HG02798 (cell line): ENCODE results near the gene MAP9.
"Not testable (repeated sequence)": the region's sequence is repeated elsewhere in the genome, so short reads cannot be mapped to it uniquely, and the experiment has no call there.

Experiments
- ATAC-seq: cut with Tn5 transposase; IDR thresholded peaks from one replicate; pipeline ENCODE4 v1.9.1; 2021; ENCODE audit warnings: mild to moderate bottlenecking; ENCODE audit not compliant: unreplicated experiment, poor library complexity

MAP9 gene

GRCh38 chr4:155353923-155354540, 22.7 kb downstream of the MAP9 start:
- ATAC-seq, result peak; percentile 99

DNA sequence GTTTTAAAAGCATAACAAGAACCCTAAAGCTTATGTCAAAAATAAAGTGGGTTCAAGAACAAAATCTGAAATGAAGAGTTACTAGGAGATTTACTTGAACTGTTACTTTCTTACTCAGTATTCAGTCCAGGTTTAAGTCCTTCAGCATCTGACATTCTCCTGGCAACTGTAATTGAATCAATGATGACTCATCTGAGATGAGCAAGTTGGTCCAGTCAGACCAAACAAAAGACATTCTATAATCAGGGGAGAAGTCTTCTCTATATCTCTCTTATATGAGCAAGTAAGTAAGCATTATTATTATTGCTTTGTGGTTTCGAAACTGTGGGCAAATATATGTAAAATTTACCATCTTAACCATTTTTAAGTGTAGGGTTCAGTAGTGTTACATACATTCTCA, 34.6 kb downstream of the MAP9 start:
- no peak for ATAC-seq

GRCh38 chr4:155339999-155340398, 36.8 kb downstream of the MAP9 start:
- ATAC-seq, result no peak

GRCh38 chr4:155339588-155339987, 37.2 kb downstream of the MAP9 start:
- ATAC-seq, result no peak

DNA sequence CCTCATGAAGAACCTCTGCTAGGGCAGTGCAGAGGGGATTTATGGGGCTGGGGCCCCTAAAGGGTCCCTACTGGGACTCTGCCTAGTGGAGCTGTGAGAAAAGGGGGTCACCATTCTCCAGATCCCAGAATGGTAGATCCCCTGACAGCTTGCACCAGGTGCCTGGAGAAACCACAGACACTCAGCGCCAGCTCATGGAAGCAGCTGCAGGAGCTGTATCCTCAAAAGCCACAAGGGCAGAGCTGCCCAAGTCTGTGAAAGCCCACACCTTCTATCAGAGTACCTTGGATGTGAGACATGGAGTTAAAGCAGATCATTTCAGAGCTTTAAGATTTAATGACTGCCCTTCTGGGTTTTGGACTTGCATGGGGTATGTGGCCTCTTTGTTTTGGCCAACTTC, 38.6 kb downstream of the MAP9 start:
- ATAC-seq, result no peak

DNA sequence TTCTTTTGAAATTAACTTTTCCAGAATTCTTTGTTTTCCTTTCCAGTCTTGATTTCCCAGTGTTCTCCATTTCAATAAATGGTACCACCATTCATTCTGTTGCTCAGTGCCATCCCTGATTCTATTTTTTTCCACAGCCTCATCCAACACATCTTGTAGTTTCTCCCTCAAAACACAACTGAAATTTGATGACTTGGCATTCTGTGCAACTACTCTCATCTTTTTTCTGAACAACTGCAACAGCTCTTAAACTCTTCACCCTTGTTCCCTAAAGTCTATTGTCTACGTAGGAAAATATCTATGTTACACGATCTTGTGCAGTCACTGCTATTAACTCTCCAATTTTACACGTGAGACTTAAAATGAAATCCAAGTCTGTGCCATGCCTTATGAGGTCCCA, 40.5 kb downstream of the MAP9 start:
- ATAC-seq, result no peak

- no peak for ATAC-seq
Observed at GRCh38 chr4:155331478-155331877, 45.3 kb downstream of the MAP9 start.

DNA sequence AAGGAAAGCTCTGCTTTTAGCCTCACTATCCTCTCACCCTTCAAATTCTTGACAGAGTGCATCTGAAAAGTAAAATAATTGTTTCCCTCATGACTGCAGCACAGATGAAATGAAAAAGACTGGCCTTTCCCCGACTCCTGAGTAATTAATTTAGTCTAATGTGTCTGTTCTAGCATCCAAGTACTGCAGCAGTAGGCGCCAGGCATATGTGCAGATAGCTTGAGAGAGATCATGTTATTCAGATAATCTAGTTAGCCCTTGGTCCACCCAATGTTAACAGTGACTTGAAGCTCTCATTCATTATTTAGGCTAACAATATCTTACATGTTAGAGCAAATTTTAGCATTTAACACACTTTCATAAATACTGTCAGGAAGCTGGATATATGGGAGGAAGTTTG, 54.0 kb downstream of the MAP9 start:
- ATAC-seq, result no peak

GRCh38 chr4:155321006-155321405, 55.8 kb downstream of the MAP9 start:
- no peak for ATAC-seq

DNA sequence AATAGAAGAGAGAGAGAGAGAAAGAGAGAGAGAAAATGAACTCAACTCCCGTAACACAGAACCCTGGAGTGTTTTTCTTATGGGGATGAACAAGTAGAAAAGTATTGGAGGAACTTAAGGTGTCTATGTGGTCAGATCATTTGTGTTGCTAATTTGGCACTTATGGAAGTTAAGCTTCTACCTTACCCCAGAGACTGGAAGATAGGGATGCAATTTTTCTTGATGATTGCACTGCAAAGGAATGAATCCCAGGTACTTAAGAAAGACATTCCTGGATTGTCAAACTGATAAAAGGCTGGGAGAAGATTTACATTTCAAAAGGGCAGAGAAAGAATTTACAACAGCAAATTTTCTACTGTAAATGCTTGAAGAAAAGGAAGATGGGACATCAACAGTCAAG, 57.2 kb downstream of the MAP9 start:
- no peak for ATAC-seq

GRCh38 chr4:155312027-155312426, 64.7 kb downstream of the MAP9 start:
- not testable (repeated sequence) for ATAC-seq

DNA sequence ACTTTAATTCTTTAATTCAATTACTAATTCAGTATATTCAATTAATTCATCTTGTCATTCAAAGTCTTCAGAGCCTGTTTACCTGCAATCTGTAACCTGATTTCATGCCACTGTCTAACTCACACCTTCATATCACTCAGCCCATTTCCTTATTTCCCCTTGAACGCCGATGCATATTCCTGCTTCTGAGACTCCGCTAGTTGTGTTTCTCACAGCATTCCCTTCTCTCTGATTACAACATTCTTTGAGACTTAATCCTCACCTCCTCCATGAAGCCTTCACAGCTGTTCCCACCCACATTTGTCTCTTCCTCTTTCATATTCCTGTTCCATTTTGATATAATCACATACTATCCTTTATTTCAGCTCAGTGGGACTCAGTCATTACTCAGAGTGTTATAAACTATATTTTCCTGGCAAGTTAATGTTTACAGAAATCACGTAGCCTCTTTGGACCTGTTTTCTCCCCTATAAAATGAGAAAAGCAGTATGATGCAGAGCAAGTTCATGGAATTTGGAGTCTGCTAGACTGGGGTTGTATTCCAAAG, 69.0 kb downstream of the MAP9 start:
- no peak for ATAC-seq

GRCh38 chr4:155305619-155306018, 71.1 kb downstream of the MAP9 start:
- no peak for ATAC-seq

DNA sequence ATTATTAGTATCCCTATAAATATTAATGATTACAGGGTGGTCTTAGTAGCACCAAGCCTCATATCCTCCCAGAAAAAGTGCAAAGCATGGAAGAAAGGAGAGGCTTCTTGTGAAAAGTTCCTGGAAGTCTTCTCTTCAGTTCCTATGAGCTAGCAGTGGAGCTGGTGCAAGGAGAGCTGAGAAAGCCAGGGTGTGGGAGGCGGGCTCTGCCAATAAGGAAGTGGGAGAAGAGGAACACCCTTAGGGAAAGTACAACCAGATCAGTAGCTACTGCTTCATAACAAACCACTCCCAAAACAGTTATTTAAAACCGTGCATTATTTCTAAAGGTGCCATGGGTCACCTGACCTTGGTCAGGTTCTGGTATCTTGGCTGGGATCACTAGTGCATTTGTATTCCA, 72.4 kb downstream of the MAP9 start:
- ATAC-seq, result no peak

DNA sequence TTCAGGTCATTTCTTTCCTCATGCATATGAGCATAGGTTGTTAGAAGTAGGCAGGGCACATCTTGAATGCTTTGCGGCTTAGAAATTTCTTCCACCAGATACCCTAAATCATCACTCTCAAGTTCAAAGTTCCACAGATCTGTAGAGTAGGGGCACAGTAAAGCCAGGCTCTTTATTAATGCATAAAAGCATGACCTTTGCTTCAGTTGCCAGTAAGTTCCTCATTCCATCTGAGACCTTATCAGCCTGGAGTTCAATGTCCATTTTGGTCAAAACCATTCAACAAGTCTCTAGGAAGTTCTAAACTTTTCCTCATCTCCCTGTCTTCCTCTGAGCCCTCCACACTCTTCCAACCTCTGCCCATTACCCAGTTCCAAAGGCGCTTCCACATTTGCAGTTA, 77.7 kb downstream of the MAP9 start:
- no peak for ATAC-seq
